Measurements from ENCODE around the gene NDUFS6. TPM values are rescaled to one million over a fixed set of nuclear protein-coding genes. Genes with fewer than 3 reads are reported as not detected.

NDUFS6 gene
- polyA plus RNA-seq, 1 donor from 2014 or later, result 72.0 TPM

DNA sequence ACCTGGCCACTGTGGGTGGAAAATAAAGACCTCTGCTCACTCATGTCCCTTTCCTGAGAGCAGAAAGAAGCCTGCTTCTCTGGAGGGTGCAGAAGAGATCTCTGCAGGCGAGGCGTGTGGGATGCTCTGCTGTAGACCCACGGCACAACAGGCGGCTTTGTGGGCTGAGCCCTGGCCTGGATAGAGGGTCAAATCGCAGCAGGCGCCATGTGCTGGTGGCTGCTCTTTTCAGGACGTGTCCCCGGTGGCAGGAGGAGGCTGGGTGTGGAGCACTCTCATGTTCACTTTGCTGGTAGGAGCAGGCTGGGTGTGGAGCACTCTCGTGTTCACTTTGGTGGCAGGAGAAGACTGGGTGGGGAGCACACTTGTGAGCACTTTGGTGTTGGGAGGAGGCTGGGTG, 46.4 kb downstream of the NDUFS6 start:
- Histone ChIP-seq H3K27ac (ENCODE audit: low read length) (no peak overlapping the region), H3K36me3 (ENCODE audit: insufficient read depth, low read length) (no peaks in the 10 kb centered on the region), H3K9me2 (ENCODE audit: insufficient read depth, low read length) (no peaks in the 10 kb centered on the region), H3K27me3 (ENCODE audit: insufficient read depth, low read depth, low read length) (peaks cover 40% of the 10 kb centered on the region), H3K9ac (ENCODE audit: low read length) (no peak overlapping the region), H3K9me3 (ENCODE audit: low read length) (no peaks in the 10 kb centered on the region), H4K20me1 (ENCODE audit: insufficient read depth) (no peaks in the 10 kb centered on the region), H2AFZ (ENCODE audit: low read depth, low read length) (no peak overlapping the region), H3K4me3 (ENCODE audit: low read length) (no peak overlapping the region), H3K79me2 (replicated peaks; ENCODE audit: insufficient read depth, low read length) (no peaks in the 10 kb centered on the region), H3K4me2 (ENCODE audit: low read length) (no peak overlapping the region), H3F3A (ENCODE audit: insufficient read depth, low read length, poor library complexity, severe bottlenecking) (no peaks in the 10 kb centered on the region)
- no peak for TF ChIP-seq RAD21 (conservative IDR thresholded peaks at IDR 0.05)
- TF ChIP-seq, protein P1, sequence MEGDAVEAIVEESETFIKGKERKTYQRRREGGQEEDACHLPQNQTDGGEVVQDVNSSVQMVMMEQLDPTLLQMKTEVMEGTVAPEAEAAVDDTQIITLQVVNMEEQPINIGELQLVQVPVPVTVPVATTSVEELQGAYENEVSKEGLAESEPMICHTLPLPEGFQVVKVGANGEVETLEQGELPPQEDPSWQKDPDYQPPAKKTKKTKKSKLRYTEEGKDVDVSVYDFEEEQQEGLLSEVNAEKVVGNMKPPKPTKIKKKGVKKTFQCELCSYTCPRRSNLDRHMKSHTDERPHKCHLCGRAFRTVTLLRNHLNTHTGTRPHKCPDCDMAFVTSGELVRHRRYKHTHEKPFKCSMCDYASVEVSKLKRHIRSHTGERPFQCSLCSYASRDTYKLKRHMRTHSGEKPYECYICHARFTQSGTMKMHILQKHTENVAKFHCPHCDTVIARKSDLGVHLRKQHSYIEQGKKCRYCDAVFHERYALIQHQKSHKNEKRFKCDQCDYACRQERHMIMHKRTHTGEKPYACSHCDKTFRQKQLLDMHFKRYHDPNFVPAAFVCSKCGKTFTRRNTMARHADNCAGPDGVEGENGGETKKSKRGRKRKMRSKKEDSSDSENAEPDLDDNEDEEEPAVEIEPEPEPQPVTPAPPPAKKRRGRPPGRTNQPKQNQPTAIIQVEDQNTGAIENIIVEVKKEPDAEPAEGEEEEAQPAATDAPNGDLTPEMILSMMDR (IDR thresholded peaks at IDR 0.05; ENCODE audit: poor library complexity, severe bottlenecking), result no peak
- TF ChIP-seq SMC3 (conservative IDR thresholded peaks at IDR 0.05; ENCODE audit: poor library complexity), result no peak
- TF ChIP-seq MXI1 (conservative IDR thresholded peaks at IDR 0.05; ENCODE audit: poor library complexity, severe bottlenecking), result no peak
- TF ChIP-seq EZH2 (IDR thresholded peaks at IDR 0.05; ENCODE audit: borderline replicate concordance, insufficient read depth, low read length, poor library complexity, severe bottlenecking), result no peak
- TF ChIP-seq, protein P2, sequence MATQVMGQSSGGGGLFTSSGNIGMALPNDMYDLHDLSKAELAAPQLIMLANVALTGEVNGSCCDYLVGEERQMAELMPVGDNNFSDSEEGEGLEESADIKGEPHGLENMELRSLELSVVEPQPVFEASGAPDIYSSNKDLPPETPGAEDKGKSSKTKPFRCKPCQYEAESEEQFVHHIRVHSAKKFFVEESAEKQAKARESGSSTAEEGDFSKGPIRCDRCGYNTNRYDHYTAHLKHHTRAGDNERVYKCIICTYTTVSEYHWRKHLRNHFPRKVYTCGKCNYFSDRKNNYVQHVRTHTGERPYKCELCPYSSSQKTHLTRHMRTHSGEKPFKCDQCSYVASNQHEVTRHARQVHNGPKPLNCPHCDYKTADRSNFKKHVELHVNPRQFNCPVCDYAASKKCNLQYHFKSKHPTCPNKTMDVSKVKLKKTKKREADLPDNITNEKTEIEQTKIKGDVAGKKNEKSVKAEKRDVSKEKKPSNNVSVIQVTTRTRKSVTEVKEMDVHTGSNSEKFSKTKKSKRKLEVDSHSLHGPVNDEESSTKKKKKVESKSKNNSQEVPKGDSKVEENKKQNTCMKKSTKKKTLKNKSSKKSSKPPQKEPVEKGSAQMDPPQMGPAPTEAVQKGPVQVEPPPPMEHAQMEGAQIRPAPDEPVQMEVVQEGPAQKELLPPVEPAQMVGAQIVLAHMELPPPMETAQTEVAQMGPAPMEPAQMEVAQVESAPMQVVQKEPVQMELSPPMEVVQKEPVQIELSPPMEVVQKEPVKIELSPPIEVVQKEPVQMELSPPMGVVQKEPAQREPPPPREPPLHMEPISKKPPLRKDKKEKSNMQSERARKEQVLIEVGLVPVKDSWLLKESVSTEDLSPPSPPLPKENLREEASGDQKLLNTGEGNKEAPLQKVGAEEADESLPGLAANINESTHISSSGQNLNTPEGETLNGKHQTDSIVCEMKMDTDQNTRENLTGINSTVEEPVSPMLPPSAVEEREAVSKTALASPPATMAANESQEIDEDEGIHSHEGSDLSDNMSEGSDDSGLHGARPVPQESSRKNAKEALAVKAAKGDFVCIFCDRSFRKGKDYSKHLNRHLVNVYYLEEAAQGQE (IDR thresholded peaks at IDR 0.05; ENCODE audit: borderline replicate concordance), result no peak
- TF ChIP-seq EP300 (conservative IDR thresholded peaks at IDR 0.05; ENCODE audit: poor library complexity, severe bottlenecking), result no peak
- TF ChIP-seq POLR2AphosphoS5 (IDR thresholded peaks at IDR 0.05), result no peak
- no peak for TF ChIP-seq TAF1 (IDR thresholded peaks at IDR 0.05; ENCODE audit: low read depth)

- no peaks in the 10 kb centered on the region for H3K36me3 ChIP-seq (ENCODE audit: insufficient read depth, low read length)
- no peak overlapping the region for H3K4me3 ChIP-seq (ENCODE audit: low read length)
- H3K79me2 ChIP-seq (replicated peaks; ENCODE audit: insufficient read depth, low read length), result no peaks in the 10 kb centered on the region
- H4K20me1 ChIP-seq (ENCODE audit: insufficient read depth), result no peaks in the 10 kb centered on the region
- H3K9me3 ChIP-seq (ENCODE audit: low read length), result no peaks in the 10 kb centered on the region
- H3K27ac ChIP-seq (ENCODE audit: low read length), result no peak overlapping the region
- no peaks in the 10 kb centered on the region for H3F3A ChIP-seq (ENCODE audit: insufficient read depth, low read length, poor library complexity, severe bottlenecking)
- no peaks in the 10 kb centered on the region for H3K9me2 ChIP-seq (ENCODE audit: insufficient read depth, low read length)
- H3K27me3 ChIP-seq (ENCODE audit: insufficient read depth, low read depth, low read length), result peaks cover 50% of the 10 kb centered on the region
- TF ChIP-seq, protein P1 (IDR thresholded peaks at IDR 0.05; ENCODE audit: poor library complexity, severe bottlenecking), result no peak
- TF ChIP-seq POLR2AphosphoS5 (IDR thresholded peaks at IDR 0.05) (no peak), SMC3 (conservative IDR thresholded peaks at IDR 0.05; ENCODE audit: poor library complexity) (no peak), MXI1 (conservative IDR thresholded peaks at IDR 0.05; ENCODE audit: poor library complexity, severe bottlenecking) (no peak), RAD21 (conservative IDR thresholded peaks at IDR 0.05) (no peak), TAF1 (IDR thresholded peaks at IDR 0.05; ENCODE audit: low read depth) (no peak), EP300 (conservative IDR thresholded peaks at IDR 0.05; ENCODE audit: poor library complexity, severe bottlenecking) (no peak), EZH2 (IDR thresholded peaks at IDR 0.05; ENCODE audit: borderline replicate concordance, insufficient read depth, low read length, poor library complexity, severe bottlenecking) (no peak)
- TF ChIP-seq, protein P2 (IDR thresholded peaks at IDR 0.05; ENCODE audit: borderline replicate concordance), result no peak
- no peak overlapping the region for H2AFZ ChIP-seq (ENCODE audit: low read depth, low read length)
- H3K9ac ChIP-seq (ENCODE audit: low read length), result no peak overlapping the region
- no peak overlapping the region for H3K4me2 ChIP-seq (ENCODE audit: low read length)
Measured at GRCh38 chr5:1850324-1851154, 49.3 kb downstream of the NDUFS6 start.

All from neural cell (in vitro differentiated cells).